Neuronal stem cell (in vitro differentiated cells): ENCODE data around the gene POP7.
"Not testable (repeated sequence)": the region's sequence is repeated elsewhere in the genome, so short reads cannot be mapped to it uniquely, and the experiment has no call there.

Source experiments
- DNase-seq: peaks from one replicate; pipeline ENCODE4 v3.0.0-alpha.2; 2013; ENCODE audit warnings: low spot score
- H2AFZ ChIP-seq: one replicate; pipeline ENCODE4 v1.6.1; 2013; ENCODE audit warnings: mild to moderate bottlenecking, low read length, inconsistent platforms
- H2AK5ac ChIP-seq: 2 replicates; pipeline ENCODE4 v1.6.1; 2013; ENCODE audit warnings: low read depth, mild to moderate bottlenecking, inconsistent platforms, low read length, moderate library complexity, mixed read lengths
- H2BK120ac ChIP-seq: 2 replicates; pipeline ENCODE4 v1.6.1; 2013; ENCODE audit warnings: low read depth, mild to moderate bottlenecking, inconsistent platforms, low read length, moderate library complexity, mixed read lengths
- H2BK12ac ChIP-seq: one replicate; pipeline ENCODE4 v1.6.1; 2013; ENCODE audit warnings: low read length, inconsistent platforms
- H2BK15ac ChIP-seq: 2 replicates; pipeline ENCODE4 v1.6.1; 2013; ENCODE audit warnings: mild to moderate bottlenecking, low read length, inconsistent platforms, mixed read lengths
- H2BK5ac ChIP-seq: one replicate; pipeline ENCODE4 v1.6.1; 2013; ENCODE audit warnings: inconsistent platforms, mild to moderate bottlenecking, low read length, moderate library complexity
- H3K14ac ChIP-seq: one replicate; pipeline ENCODE4 v1.6.1; 2013; ENCODE audit warnings: low read length, inconsistent platforms
- H3K18ac ChIP-seq: 2 replicates; pipeline ENCODE4 v1.6.1; 2013; ENCODE audit warnings: low read length, inconsistent platforms
- H3K23ac ChIP-seq: 2 replicates; pipeline ENCODE4 v1.6.1; 2013; ENCODE audit warnings: low read depth, mild to moderate bottlenecking, mixed read lengths, low read length, inconsistent platforms; ENCODE audit not compliant: poor library complexity
- H3K27ac ChIP-seq: replicated peaks from 3 replicates; pipeline ENCODE4 v1.5.1; 2013; ENCODE audit warnings: low read length, inconsistent platforms
- H3K27me3 ChIP-seq, 3 experiments: 2 replicates each; pipeline ENCODE4 v1.6.1; 2013; ENCODE audit warnings: low read length in 3 of 3, mild to moderate bottlenecking in 2 of 3, inconsistent platforms in 1 of 3, low read depth in 1 of 3, mixed read lengths in 1 of 3, moderate library complexity in 1 of 3; ENCODE audit not compliant: control insufficient read depth in 3 of 3, insufficient read depth in 3 of 3
- H3K36me3 ChIP-seq, 2 donors: replicated peaks in 1 of 2; 2 replicates each; pipeline ENCODE4 v1.6.1; 2013; ENCODE audit warnings: low read length in 2 of 2; ENCODE audit not compliant: control insufficient read depth in 2 of 2, insufficient read depth in 2 of 2
- H3K4ac ChIP-seq: 2 replicates; pipeline ENCODE4 v1.6.1; 2013; ENCODE audit warnings: inconsistent platforms, mild to moderate bottlenecking, low read length, moderate library complexity
- H3K4me1 ChIP-seq, 2 donors: 1 replicate in 1 of 2; 2 replicates in 1 of 2; pipeline ENCODE4 v1.6.1; 2013; ENCODE audit warnings: low read length in 2 of 2, low read depth in 1 of 2; ENCODE audit not compliant: control insufficient read depth in 2 of 2, insufficient read depth in 1 of 2
- H3K4me2 ChIP-seq: one replicate; pipeline ENCODE4 v1.6.1; 2013; ENCODE audit warnings: mild to moderate bottlenecking, low read length, inconsistent platforms; ENCODE audit not compliant: insufficient read depth, poor library complexity, severe bottlenecking
- H3K4me3 ChIP-seq, 2 donors: 2 replicates each; pipeline ENCODE4 v1.5.1; 2013; ENCODE audit warnings: low read length in 2 of 2, mild to moderate bottlenecking in 2 of 2, inconsistent platforms in 1 of 2, moderate library complexity in 1 of 2
- H3K79me1 ChIP-seq: one replicate; pipeline ENCODE4 v1.6.1; 2013; ENCODE audit warnings: low read depth, mild to moderate bottlenecking, inconsistent platforms, low read length, moderate library complexity
- H3K9ac ChIP-seq: one replicate; pipeline ENCODE4 v1.6.1; 2013; ENCODE audit warnings: mild to moderate bottlenecking, low read depth, low read length, inconsistent platforms; ENCODE audit not compliant: poor library complexity
- H3K9me3 ChIP-seq, 2 donors: replicated peaks in 1 of 2; 2 replicates each; pipeline versions ENCODE3 to v1.6.1; 2013; ENCODE audit warnings: low read length in 2 of 2, mild to moderate bottlenecking in 2 of 2, inconsistent platforms in 1 of 2, low read depth in 1 of 2, mixed read lengths in 1 of 2, moderate library complexity in 1 of 2; ENCODE audit not compliant: control insufficient read depth in 2 of 2, insufficient read depth in 1 of 2
- H4K8ac ChIP-seq: one replicate; pipeline ENCODE4 v1.6.1; 2013; ENCODE audit warnings: low read depth, mild to moderate bottlenecking, inconsistent platforms, low read length, moderate library complexity
- H4K91ac ChIP-seq: one replicate; pipeline ENCODE4 v1.6.1; 2013; ENCODE audit warnings: low read length, low read depth, mild to moderate bottlenecking, inconsistent platforms; ENCODE audit not compliant: poor library complexity
- WGBS, 2 donors: extraction: QIAGEN DNeasy Blood & Tissue Kit; methylation state at CpG; one replicate each; pipeline ENCODE4 v1.1.7; 2013; ENCODE audit warnings: missing lambda C conversion rate in 2 of 2, mixed read lengths in 1 of 2; ENCODE audit not compliant: insufficient read length in 2 of 2, insufficient replicate concordance in 1 of 2; ENCODE audit errors: extremely low coverage in 2 of 2; 5-methylcytosine and 5-hydroxymethylcytosine counted together

The POP7 gene

DNA sequence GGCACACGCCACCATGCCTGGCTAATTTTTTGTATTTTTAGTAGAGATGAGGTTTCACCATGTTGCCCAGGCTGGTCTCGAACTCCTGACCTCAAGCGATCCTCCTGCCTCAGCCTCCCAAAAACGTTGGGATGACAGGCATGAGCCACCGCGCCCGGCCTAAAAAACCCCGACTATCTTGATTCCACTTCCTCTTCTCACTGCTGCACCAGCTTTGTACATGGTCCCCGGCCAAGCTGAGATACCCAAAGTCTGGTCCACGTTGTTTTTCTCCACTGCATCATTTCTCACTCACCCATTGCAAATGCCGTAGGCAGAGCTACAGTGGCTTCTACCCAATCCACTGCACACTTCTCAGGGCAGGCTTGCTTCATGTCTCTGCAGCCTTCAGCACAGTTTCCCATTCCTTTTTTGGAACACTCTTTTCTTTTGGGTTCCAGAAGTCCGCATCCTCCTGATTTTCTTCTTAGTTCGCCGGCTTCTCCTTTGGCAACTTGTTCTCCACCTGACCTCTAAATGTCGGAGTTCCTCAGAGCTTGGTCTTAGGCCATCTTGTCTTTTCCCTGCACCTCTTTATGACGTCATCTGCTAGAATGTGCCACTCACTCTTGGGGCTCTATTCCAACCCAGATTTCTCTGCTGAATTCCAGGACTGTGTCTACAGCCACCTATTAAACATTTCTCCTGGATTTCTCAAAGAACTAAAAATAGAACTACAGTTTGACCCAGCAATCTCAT, 38.4 kb upstream of the POP7 start:
- Histone ChIP-seq H3K23ac (no peak overlapping the region), H3K9ac (no peak overlapping the region), H3K4me1 (no peaks in the 10 kb centered on the region), H3K27me3 (peaks cover 0 to 2% (median 0%) of the 10 kb centered on the region in 3 experiments), H3K14ac (no peak overlapping the region), H3K18ac (no peak overlapping the region), H3K36me3 (no peaks in the 10 kb centered on the region), H3K27ac (no peak overlapping the region), H2AFZ (no peak overlapping the region), H3K79me1 (no peaks in the 10 kb centered on the region), H2BK15ac (no peak overlapping the region), H3K4ac (no peak overlapping the region), H2BK12ac (no peak overlapping the region), H2BK120ac (no peak overlapping the region), H4K91ac (no peak overlapping the region), H3K4me2 (no peak overlapping the region), H2AK5ac (no peak overlapping the region), H3K4me3 (no peak overlapping the region), H2BK5ac (no peak overlapping the region), H4K8ac (no peak overlapping the region), H3K9me3 (no peaks in the 10 kb centered on the region)
- no peak for DNase-seq
- no CpG with 5 or more reads among the region's 16 CpGs for WGBS, 2 donors

DNA sequence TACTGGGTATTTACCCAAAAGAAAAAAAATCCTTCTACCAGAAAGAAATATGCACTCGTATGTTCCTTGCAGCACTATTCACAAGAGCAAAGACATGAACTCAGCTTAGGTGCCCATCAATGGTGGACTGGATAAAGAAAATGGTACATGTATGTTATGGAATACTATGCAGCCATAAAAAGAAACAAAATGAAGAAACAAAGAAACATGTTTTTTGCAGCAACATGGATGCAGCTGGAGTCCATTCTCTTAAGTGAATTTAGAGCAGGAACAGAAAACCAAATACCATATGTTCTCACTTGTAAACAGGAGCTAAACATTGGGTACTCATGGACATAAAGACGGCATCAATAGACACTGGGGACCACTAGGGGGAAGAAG, 37.9 kb upstream of the POP7 start:
- Histone ChIP-seq H3K4me3 (no peak overlapping the region), H3K4me1 (no peaks in the 10 kb centered on the region), H3K27me3 (peaks cover 0 to 2% (median 0%) of the 10 kb centered on the region in 3 experiments), H3K14ac (no peak overlapping the region), H3K4me2 (no peak overlapping the region), H3K9ac (no peak overlapping the region), H3K36me3 (no peaks in the 10 kb centered on the region), H4K8ac (no peak overlapping the region), H2BK5ac (no peak overlapping the region), H3K4ac (no peak overlapping the region), H4K91ac (no peak overlapping the region), H2AFZ (no peak overlapping the region), H2BK12ac (no peak overlapping the region), H2BK15ac (no peak overlapping the region), H3K23ac (no peak overlapping the region), H3K9me3 (no peaks in the 10 kb centered on the region), H2BK120ac (no peak overlapping the region), H2AK5ac (no peak overlapping the region), H3K18ac (no peak overlapping the region), H3K27ac (no peak overlapping the region), H3K79me1 (no peaks in the 10 kb centered on the region)
- WGBS, 2 donors = no CpG with 5 or more reads among the region's 2 CpGs
- DNase-seq = no peak

DNA sequence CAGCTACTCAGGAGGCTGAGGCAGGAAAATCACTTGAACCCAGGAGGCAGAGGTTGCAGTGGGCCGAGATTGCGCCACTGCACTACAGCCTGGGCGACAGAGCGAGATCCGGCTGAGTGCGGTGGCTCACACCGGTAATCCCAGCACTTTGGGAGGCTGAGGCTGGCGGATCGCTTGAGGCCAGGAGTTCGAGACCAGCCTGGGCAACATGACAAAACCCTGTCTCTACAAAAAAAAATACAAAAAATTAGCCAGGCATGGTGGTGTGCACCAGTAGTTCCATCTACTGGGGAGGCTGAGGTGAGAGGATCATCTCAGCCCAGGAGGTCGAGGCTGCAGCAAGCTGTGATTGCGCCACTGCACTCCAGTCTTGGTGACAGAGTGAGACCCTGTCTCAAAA, 36.8 kb upstream of the POP7 start:
- not testable (repeated sequence) for H3K9ac ChIP-seq, H4K8ac ChIP-seq, H3K23ac ChIP-seq, H3K9me3 ChIP-seq, H3K36me3 ChIP-seq, H2BK15ac ChIP-seq, H4K91ac ChIP-seq, H2BK120ac ChIP-seq, H3K4me2 ChIP-seq, H2AFZ ChIP-seq, H3K27me3 ChIP-seq, H3K79me1 ChIP-seq, H3K4ac ChIP-seq, H3K4me1 ChIP-seq, H2BK5ac ChIP-seq, H3K4me3 ChIP-seq, H3K27ac ChIP-seq, H2AK5ac ChIP-seq, H2BK12ac ChIP-seq, H3K18ac ChIP-seq, H3K14ac ChIP-seq, DNase-seq
- no CpG with 5 or more reads among the region's 12 CpGs for WGBS, 2 donors

DNA sequence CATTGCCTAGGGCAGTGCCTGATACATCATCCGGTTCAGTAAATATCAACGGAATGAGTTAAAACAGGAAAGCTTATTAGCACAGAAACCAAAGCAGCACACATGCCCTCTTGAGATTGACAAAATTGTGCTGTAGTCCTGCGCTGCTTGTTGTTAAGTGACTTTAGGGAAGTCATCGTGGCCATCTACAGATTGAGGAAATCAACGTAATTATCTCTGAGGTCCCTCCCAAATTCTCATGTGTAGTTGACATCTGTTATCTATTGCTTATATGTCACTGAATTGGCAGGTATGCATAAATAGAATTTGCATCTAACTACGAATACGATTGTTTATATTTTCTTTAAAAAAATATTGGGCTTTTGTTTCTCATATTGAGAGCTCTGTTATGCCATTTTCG, 35.8 kb upstream of the POP7 start:
- no peak for DNase-seq
- Histone ChIP-seq H2BK120ac (no peak overlapping the region), H3K4me1 (no peaks in the 10 kb centered on the region), H3K27ac (no peak overlapping the region), H3K9ac (no peak overlapping the region), H2BK15ac (no peak overlapping the region), H4K91ac (no peak overlapping the region), H3K14ac (no peak overlapping the region), H3K4ac (no peak overlapping the region), H2AK5ac (no peak overlapping the region), H3K23ac (no peak overlapping the region), H3K4me2 (no peak overlapping the region), H3K4me3 (no peak overlapping the region), H2BK12ac (no peak overlapping the region), H3K27me3 (peaks cover 0 to 2% (median 0%) of the 10 kb centered on the region in 3 experiments), H3K9me3 (no peaks in the 10 kb centered on the region), H3K79me1 (peaks cover 3% of the 10 kb centered on the region), H3K18ac (no peak overlapping the region), H4K8ac (no peak overlapping the region), H3K36me3 (no peaks in the 10 kb centered on the region), H2BK5ac (no peak overlapping the region), H2AFZ (no peak overlapping the region)
- WGBS, 2 donors = no CpG with 5 or more reads among the region's 8 CpGs
